ENCODE data around the gene TMEM14A.
"Not testable (repeated sequence)": the region's sequence is repeated elsewhere in the genome, so short reads cannot be mapped to it uniquely, and the experiment has no call there.

The TMEM14A gene

GRCh38 chr6:52647199-52647598 lies 23.7 kb upstream of the TMEM14A start:
- no peaks in the 10 kb centered on the region for H3K9me3 Mint-ChIP-seq
- H3K4me3 Mint-ChIP-seq = no peak overlapping the region
- no peak overlapping the region for H3K27ac Mint-ChIP-seq
- DNase-seq (no peak), ATAC-seq (no peak)
- peaks cover 11% of the 10 kb centered on the region for H3K4me1 Mint-ChIP-seq
- H3K27me3 Mint-ChIP-seq = peaks cover 6% of the 10 kb centered on the region

DNA sequence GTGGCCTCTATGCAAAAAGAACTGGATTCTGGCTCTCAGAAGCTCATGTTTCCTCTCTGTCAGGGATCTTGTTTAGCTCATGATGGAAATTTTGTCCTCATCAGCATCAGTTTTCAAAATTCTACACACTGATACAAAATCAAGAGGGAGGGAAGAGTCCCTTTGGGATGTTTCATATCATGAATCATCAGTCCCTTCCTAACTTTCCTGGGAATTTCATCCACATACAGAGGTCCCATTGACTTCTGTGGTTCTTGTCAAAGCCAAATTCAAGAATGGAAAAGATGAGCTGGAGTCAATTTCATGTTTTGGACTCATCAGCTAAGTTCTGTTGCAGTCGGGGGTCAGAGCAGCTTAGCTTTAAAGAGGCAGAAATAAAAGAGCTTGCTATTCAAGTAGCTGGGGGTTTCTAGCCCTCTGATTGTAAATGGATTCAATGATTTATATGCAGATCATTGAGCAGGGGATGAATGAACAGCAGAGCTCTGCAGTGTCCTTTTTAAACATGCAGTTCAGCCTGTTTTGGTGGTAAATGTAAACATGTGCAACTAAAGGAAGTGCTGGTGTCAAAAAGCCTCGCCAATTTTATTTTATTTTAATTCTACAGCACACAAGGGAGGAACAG lies 21.3 kb upstream of the TMEM14A start:
- Mint-ChIP-seq H3K4me3 (no peak overlapping the region), H3K9me3 (no peaks in the 10 kb centered on the region), H3K27me3 (peaks cover 18% of the 10 kb centered on the region), H3K4me1 (peaks cover 11% of the 10 kb centered on the region), H3K27ac (no peak overlapping the region)
- DNase-seq (no peak), ATAC-seq (no peak)

- no peak for DNase-seq
- H3K4me3 Mint-ChIP-seq = no peak overlapping the region
Measured at GRCh38 chr6:52650941-52651340, 20.0 kb upstream of the TMEM14A start.

DNA sequence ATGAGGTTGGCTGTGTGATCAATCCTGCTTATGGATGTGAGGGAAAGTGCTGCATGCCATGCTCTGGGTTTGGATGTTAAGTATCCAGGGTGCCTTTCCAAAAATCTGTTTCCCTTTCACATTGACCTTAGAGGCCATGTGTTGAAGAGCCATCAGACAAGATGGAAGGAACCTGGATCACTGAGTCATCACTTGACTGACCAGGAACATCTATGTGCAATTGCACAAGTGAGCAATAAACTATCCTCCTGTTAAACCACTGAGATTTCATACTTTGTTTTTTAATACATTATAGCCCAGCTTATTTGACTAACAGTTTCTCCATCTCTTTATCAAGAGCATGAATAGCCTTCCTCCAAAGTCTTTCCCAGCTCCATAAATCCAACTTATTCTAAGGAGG lies 17.8 kb upstream of the TMEM14A start:
- DNase-seq = no peak
- peaks cover 13% of the 10 kb centered on the region for H3K27me3 Mint-ChIP-seq
- H3K4me1 Mint-ChIP-seq = peaks cover 11% of the 10 kb centered on the region
- no peak for ATAC-seq
- no peak overlapping the region for H3K4me3 Mint-ChIP-seq
- H3K27ac Mint-ChIP-seq = no peak overlapping the region
- no peaks in the 10 kb centered on the region for H3K9me3 Mint-ChIP-seq

More at GRCh38 chr6:52650941-52651340, 20.0 kb upstream of the TMEM14A start:
- Mint-ChIP-seq H3K9me3 (no peaks in the 10 kb centered on the region), H3K27me3 (peaks cover 18% of the 10 kb centered on the region), H3K27ac (no peak overlapping the region), H3K4me1 (peaks cover 11% of the 10 kb centered on the region)
- ATAC-seq = no peak

DNA sequence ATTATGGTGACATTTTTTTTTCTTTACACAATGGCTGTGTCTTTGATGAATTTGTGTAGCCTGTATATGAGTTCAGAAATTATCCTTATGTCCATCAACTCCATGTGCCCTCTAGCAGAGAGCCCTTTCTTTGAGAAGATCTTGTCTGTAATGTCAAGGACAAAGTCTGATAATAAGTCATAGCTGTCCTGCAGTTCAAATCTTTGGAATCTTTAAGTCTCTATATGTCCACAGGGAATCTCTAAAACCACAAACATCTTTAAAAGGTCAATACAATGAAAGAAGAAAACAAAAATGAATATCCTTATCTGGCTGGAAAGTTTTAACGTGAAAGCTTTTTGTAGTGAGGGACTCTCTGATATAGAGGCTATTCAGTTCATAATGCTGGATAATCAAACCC lies 16.9 kb upstream of the TMEM14A start:
- Mint-ChIP-seq H3K9me3 (no peaks in the 10 kb centered on the region), H3K27ac (no peak overlapping the region), H3K4me3 (no peak overlapping the region), H3K27me3 (peaks cover 13% of the 10 kb centered on the region), H3K4me1 (peaks cover 11% of the 10 kb centered on the region)
- ATAC-seq (no peak), DNase-seq (no peak)

GRCh38 chr6:52654592-52654991 lies 16.3 kb upstream of the TMEM14A start:
- H3K27ac Mint-ChIP-seq = no peak overlapping the region
- peaks cover 13% of the 10 kb centered on the region for H3K27me3 Mint-ChIP-seq
- no peaks in the 10 kb centered on the region for H3K9me3 Mint-ChIP-seq
- no peak for ATAC-seq
- H3K4me1 Mint-ChIP-seq = peaks cover 11% of the 10 kb centered on the region
- DNase-seq = no peak
- H3K4me3 Mint-ChIP-seq = no peak overlapping the region

GRCh38 chr6:52655941-52656340 lies 15.0 kb upstream of the TMEM14A start:
- not testable (repeated sequence) for H3K27ac Mint-ChIP-seq, H3K4me3 Mint-ChIP-seq, ATAC-seq, H3K9me3 Mint-ChIP-seq, H3K4me1 Mint-ChIP-seq, DNase-seq
- peaks cover 13% of the 10 kb centered on the region for H3K27me3 Mint-ChIP-seq

GRCh38 chr6:52657870-52658269 lies 13.0 kb upstream of the TMEM14A start:
- Mint-ChIP-seq H3K4me3 (no peak overlapping the region), H3K9me3 (no peaks in the 10 kb centered on the region), H3K27me3 (peaks cover 13% of the 10 kb centered on the region), H3K4me1 (no peaks in the 10 kb centered on the region), H3K27ac (peak overlapping the region in 1 of 2 donors; percentile 15)
- ATAC-seq (no peak), DNase-seq (no peak)

- Mint-ChIP-seq H3K27ac (no peak overlapping the region), H3K27me3 (no peaks in the 10 kb centered on the region), H3K9me3 (no peaks in the 10 kb centered on the region), H3K4me3 (no peak overlapping the region), H3K4me1 (no peaks in the 10 kb centered on the region)
- ATAC-seq (no peak), DNase-seq (no peak)
Measured at GRCh38 chr6:52661551-52661950, 9.4 kb upstream of the TMEM14A start.

DNA sequence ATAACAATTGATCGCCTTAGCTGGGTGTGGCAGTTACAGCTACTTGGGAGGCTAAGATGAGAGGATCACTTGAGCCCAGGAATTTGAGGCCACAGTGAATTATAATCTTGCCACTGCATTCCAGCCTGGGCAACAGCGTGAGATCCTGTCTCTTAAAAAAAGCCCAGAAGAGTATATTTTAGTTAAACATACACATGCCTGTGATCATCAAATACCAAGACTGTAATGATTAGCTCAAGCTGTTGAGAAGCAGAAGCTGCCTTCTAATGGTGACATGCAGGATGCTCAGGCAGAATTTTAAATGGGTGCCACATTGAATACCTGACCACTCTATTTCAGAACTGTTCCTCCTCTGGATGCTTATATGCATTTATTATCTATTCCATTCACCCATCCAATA lies 8.9 kb upstream of the TMEM14A start:
- Mint-ChIP-seq H3K4me1 (no peaks in the 10 kb centered on the region), H3K27me3 (no peaks in the 10 kb centered on the region), H3K4me3 (no peak overlapping the region), H3K27ac (no peak overlapping the region), H3K9me3 (no peaks in the 10 kb centered on the region)
- DNase-seq (no peak), ATAC-seq (no peak)

DNA sequence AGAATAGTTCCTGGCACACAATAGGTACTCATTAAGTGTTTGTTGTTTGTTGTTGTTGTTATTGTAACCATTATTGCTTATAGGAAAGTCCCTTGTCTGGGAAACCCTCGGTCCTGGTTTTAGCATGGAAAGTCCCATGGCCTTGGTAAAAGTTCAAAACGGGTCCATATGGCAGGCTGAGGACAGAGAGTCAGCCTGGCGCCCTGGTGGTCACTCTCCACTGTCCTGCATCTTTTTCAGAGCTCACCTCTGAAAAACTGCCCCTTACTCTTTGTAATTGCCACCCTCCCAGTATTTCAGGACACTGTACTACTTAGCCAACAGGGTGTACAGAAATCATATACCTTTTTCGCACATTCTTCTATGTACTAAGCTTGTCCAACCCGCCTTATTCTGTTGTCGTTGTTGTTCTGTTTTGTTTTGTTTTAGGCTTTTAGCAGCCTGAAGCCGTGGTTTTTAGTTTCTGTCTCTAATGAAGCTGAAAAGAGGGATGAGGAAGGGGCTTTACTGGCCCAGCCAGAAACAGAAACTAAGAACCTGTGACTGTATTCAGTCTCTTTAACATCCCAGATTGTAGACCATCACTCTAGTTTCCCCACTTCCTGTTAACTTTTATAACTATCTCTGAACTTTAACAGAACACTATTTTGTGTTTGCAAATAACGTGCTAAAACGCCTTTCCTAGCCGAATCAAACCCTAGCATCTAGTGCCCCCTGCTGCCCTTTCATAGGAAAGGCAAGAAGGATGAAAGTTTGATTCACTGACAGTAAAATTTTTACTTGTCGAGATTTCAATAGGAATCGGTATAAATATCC lies 7.6 kb upstream of the TMEM14A start:
- Mint-ChIP-seq H3K27ac (no peak overlapping the region), H3K27me3 (no peaks in the 10 kb centered on the region), H3K4me1 (no peaks in the 10 kb centered on the region), H3K9me3 (no peaks in the 10 kb centered on the region), H3K4me3 (no peak overlapping the region)
- ATAC-seq (peak; percentile 44), DNase-seq (peak; percentile 38 to 46)

GRCh38 chr6:52663936-52664185 lies 7.1 kb upstream of the TMEM14A start:
- Mint-ChIP-seq H3K27me3 (no peaks in the 10 kb centered on the region), H3K4me1 (no peaks in the 10 kb centered on the region), H3K4me3 (no peak overlapping the region), H3K9me3 (no peaks in the 10 kb centered on the region), H3K27ac (no peak overlapping the region)
- ATAC-seq (no peak), DNase-seq (no peak)

- DNase-seq (peak; percentile 79 to 80), ATAC-seq (peak; percentile 95)
- no peaks in the 10 kb centered on the region for H3K9me3 Mint-ChIP-seq
- no peak overlapping the region for H3K4me3 Mint-ChIP-seq
- H3K4me1 Mint-ChIP-seq = no peaks in the 10 kb centered on the region
- no peak overlapping the region for H3K27ac Mint-ChIP-seq
- no peaks in the 10 kb centered on the region for H3K27me3 Mint-ChIP-seq
Measured at GRCh38 chr6:52664186-52664990, 6.5 kb upstream of the TMEM14A start.

DNA sequence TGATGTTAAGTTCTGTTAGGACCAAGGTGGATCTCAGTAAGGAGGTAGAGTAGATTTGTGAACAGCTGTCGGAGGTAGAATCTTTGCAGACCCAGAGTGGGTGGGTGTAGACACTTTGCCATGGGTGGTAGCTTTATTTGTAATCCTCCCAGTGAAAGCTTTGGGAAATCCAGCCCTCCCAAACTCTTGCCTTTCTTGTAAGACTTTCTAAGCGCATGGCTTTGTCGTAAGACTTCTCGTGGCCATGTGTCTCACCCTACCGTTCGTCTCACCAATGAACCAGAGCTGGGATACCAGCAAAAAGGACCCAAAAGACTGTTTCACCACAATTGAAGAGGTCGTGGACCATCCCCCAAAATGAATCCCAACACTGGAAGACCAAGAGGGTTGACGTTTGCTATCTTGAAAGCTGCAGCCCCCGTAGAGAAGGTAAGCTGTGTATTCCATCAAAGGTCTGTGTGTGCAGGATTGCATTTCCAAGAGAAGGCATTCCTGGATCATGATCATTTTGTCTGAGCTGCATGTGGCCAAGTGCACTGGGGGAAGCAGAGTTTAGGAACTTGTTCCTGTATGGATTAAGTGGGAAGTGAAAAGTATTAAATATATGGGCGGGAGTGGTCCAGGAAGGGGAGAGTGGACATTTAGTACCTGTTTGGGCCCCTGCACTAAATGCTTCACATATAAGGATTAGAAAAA lies 5.8 kb upstream of the TMEM14A start:
- H3K27me3 Mint-ChIP-seq = no peaks in the 10 kb centered on the region
- H3K9me3 Mint-ChIP-seq = no peaks in the 10 kb centered on the region
- no peak overlapping the region for H3K27ac Mint-ChIP-seq

GRCh38 chr6:52666071-52666470 lies 4.8 kb upstream of the TMEM14A start:
- Mint-ChIP-seq H3K4me1 (peaks cover 14% of the 10 kb centered on the region), H3K4me3 (no peak overlapping the region), H3K27ac (no peak overlapping the region), H3K9me3 (no peaks in the 10 kb centered on the region), H3K27me3 (no peaks in the 10 kb centered on the region)
- ATAC-seq = no peak
- no peak for DNase-seq

More for the DNA sequence above, 5.8 kb upstream of the TMEM14A start:
- ATAC-seq (no peak), DNase-seq (no peak)
- no peak overlapping the region for H3K4me3 Mint-ChIP-seq
- peaks cover 6% of the 10 kb centered on the region for H3K4me1 Mint-ChIP-seq

GRCh38 chr6:52666523-52666922 lies 4.4 kb upstream of the TMEM14A start:
- H3K27ac Mint-ChIP-seq = no peak overlapping the region
- peaks cover 18% of the 10 kb centered on the region for H3K4me1 Mint-ChIP-seq
- no peaks in the 10 kb centered on the region for H3K9me3 Mint-ChIP-seq
- H3K27me3 Mint-ChIP-seq = no peaks in the 10 kb centered on the region
- ATAC-seq (no peak), DNase-seq (no peak)
- no peak overlapping the region for H3K4me3 Mint-ChIP-seq

Measured in stimulated activated naive CD8-positive, alpha-beta T cell treated with anti-CD3 and anti-CD28 coated beads, Interleukin-15, amount 100 ng/mL, for 72 hours (primary cell).